ENCODE results near the gene SSTR3. TPM values are rescaled to one million over a fixed set of nuclear protein-coding genes. Genes with fewer than 3 reads are reported as not detected.

SSTR3 gene
- total RNA-seq, 2 donors from 2014 or later, result not detected

DNA sequence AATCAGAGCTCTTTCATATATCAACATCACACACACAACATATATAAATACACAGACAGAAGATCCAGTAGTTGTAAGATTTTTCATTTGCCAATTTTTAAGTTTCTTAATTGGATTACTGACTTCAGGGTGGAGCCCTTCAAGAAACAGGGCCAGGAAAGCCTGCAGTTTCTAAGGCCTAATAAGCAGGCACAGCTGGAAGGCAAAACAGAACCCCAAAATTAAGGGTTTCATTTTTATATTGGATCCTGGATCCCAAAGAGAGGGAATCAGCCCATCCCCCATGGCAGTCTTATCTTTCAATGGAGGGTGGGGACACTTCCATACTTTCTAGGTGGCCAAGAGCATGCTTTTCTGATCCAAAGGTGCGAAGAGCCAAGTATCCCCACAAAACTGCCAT is 19.5 kb downstream of the SSTR3 start:
- Histone ChIP-seq H3K36me3 (no peaks in the 10 kb centered on the region), H3K9me3 (no peaks in the 10 kb centered on the region), H3K27me3 (no peaks in the 10 kb centered on the region), H3K4me1 (peaks cover 0 to 56% of the 10 kb centered on the region in 2 donors), H3K4me3 (no peak overlapping the region), H3K27ac (peak overlapping the region in 1 of 2 donors; percentile 47)
- TF ChIP-seq, protein P1, sequence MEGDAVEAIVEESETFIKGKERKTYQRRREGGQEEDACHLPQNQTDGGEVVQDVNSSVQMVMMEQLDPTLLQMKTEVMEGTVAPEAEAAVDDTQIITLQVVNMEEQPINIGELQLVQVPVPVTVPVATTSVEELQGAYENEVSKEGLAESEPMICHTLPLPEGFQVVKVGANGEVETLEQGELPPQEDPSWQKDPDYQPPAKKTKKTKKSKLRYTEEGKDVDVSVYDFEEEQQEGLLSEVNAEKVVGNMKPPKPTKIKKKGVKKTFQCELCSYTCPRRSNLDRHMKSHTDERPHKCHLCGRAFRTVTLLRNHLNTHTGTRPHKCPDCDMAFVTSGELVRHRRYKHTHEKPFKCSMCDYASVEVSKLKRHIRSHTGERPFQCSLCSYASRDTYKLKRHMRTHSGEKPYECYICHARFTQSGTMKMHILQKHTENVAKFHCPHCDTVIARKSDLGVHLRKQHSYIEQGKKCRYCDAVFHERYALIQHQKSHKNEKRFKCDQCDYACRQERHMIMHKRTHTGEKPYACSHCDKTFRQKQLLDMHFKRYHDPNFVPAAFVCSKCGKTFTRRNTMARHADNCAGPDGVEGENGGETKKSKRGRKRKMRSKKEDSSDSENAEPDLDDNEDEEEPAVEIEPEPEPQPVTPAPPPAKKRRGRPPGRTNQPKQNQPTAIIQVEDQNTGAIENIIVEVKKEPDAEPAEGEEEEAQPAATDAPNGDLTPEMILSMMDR (IDR thresholded peaks at IDR 0.05), result no peak
- DNase-seq (ENCODE audit: low spot score), result no peak

DNA sequence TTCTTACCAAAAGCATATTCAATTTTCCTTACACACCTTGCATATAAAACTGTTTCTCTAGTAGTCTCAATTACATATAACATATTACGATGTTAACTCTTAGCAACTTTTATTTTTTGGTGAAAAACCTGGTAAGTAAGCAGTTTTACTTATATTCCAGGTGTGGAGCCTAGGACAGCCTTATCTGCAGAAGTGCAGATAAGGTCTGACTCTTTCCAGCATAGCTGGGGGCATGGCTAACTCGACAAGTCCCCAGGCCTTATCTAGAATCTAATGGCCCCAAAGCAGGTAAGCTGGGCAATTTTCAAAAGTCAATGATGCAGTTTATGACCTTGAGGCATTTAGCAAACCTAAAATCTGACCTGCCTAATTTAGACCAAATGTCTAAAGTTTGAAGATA is 20.1 kb downstream of the SSTR3 start:
- TF ChIP-seq, protein P1 (IDR thresholded peaks at IDR 0.05), result no peak
- H3K27ac ChIP-seq, result no peak overlapping the region
- no peak overlapping the region for H3K4me3 ChIP-seq
- DNase-seq (ENCODE audit: low spot score), result no peak
- H3K9me3 ChIP-seq, result no peaks in the 10 kb centered on the region
- peaks cover 0 to 56% of the 10 kb centered on the region in 2 donors for H3K4me1 ChIP-seq
- H3K27me3 ChIP-seq, result no peaks in the 10 kb centered on the region
- H3K36me3 ChIP-seq, result no peaks in the 10 kb centered on the region

DNA sequence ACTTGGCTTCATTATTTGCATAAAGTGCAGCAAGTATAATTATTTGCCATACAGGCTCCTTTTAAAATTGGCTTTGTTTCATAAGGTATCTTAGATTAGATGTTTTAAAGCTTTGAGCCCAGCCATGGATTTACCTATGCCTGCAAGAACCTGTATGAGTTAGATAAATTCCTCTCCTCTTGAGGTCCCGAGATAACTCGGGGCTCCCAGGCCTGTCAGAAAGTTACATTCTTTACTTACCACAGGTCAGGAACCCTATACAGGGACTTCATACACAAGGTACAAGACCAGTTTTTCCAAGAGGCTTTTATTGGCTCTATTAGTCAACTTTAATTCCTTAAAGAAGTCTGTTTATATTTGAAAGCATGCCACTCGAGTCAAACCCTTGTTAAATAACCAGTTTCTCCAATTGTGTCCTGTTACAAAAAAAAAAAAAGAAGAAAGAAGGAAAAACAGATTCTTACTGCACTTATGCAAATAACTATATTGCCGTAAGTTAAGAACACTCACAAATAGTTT is 22.0 kb downstream of the SSTR3 start:
- Histone ChIP-seq H3K27ac (no peak overlapping the region), H3K27me3 (no peaks in the 10 kb centered on the region), H3K4me3 (no peak overlapping the region), H3K9me3 (no peaks in the 10 kb centered on the region), H3K4me1 (peaks cover 0 to 50% of the 10 kb centered on the region in 2 donors), H3K36me3 (no peaks in the 10 kb centered on the region)
- no peak for DNase-seq (ENCODE audit: low spot score)
- TF ChIP-seq, protein P1 (IDR thresholded peaks at IDR 0.05), result no peak

DNA sequence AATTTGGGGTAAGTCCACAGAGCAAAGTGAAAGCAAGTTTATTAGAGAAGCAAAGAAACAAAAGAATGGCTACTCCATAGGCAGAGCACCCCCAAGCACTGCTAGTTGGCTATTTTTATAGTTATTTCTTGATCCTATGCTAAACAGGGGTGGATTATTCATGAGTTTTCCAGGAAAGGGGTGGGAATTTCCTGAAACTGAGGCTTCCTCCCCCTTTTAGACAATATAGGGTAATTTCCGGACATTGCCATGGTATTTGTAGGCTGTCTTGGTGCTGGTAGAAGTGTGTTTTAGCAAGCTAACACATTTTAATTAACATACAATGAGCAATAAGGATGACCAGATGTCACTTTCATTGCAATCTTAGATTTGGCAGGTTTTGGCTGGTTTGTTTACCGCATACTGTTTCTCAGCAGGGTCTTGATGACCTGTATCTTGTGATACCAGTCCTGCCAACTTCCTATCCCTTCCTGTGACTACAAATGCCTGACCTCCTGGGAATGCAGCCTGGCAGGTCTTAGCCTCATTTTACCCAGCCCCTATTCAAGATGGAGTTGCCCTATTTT is 23.3 kb downstream of the SSTR3 start:
- H3K4me1 ChIP-seq, result peaks cover 0 to 49% of the 10 kb centered on the region in 2 donors
- TF ChIP-seq, protein P1 (IDR thresholded peaks at IDR 0.05), result no peak
- no peaks in the 10 kb centered on the region for H3K27me3 ChIP-seq
- no peak overlapping the region for H3K4me3 ChIP-seq
- no peak for DNase-seq (ENCODE audit: low spot score)
- peak overlapping the region; percentile 82 to 91 for H3K27ac ChIP-seq
- no peaks in the 10 kb centered on the region for H3K36me3 ChIP-seq
- no peaks in the 10 kb centered on the region for H3K9me3 ChIP-seq

DNA sequence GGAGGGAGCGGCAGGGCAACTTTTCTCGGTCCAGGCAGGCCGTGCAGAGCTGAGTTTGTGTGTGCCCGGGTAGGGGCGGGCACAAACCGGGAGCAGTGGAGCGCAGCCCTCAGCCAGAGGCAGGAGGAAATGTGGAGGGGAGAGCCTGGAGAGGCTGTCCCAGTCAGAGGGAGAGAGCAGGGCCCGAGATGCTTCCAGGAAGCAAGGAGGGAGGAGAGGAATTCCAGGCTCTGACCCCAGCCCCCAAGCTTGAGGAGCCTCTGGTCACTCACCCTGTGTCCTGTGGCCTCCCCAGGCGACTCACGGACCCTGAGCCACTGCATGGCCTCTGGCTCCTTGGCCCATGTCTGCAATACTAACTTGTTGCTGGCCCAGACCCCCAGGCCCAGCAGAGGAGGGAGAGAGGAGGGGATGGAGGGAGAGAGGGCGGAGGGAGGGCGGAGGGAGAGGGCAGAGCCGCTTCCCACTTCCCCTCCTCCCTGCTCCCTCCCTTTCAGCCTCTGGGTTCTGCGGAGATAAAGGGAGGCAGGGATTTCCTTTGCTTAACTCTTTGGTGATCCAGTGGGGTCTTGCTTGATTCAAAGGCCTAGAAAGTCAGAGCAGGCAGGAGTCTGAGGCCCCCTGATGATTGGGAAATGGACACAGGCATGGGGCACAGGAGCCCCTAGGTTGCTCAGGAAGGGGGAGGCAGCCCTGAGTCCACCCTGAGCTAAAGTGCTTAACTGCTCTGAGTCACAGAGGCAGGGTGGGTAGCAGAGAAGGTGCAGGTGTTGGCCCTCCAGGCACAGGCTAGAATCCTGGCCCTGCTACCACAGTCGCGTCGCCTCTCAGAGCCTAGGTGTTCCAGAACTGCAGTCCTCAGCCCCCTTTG is 24.2 kb downstream of the SSTR3 start, which contains the start of gene C1QTNF6:
TSS of gene C1QTNF6 (minus strand) at position 357 of the 871 bp plus-strand sequence. CDS start at position 323, 34 bp downstream.
- no peaks in the 10 kb centered on the region for H3K36me3 ChIP-seq
- TF ChIP-seq, protein P1 (IDR thresholded peaks at IDR 0.05), result no peak
- H3K27me3 ChIP-seq, result no peaks in the 10 kb centered on the region
- peak within 1 kb of the TSS; percentile 32 to 39 for H3K4me3 ChIP-seq
- peaks cover 0 to 43% of the 10 kb centered on the region in 2 donors for H3K4me1 ChIP-seq
- DNase-seq (ENCODE audit: low spot score), result no peak
- peak within 1 kb of the TSS; percentile 82 to 91 for H3K27ac ChIP-seq
- no peaks in the 10 kb centered on the region for H3K9me3 ChIP-seq
